HFF-Myc (cell line): ENCODE data around the gene TPSB2.

ENCODE experiments used
- DNase-seq: peaks from one replicate; pipeline ENCODE4 v3.0.0-alpha.2; 2011; ENCODE audit warnings: low read depth; ENCODE audit errors: extremely low read depth
- H3K4me3 ChIP-seq: replicated peaks from 2 replicates; pipeline ENCODE4 v1.5.1; 2011; ENCODE audit warnings: low read depth, mild to moderate bottlenecking, control low read depth, low read length
- TF ChIP-seq, protein P1 (sequence below): IDR thresholded peaks from 2 replicates; pipeline ENCODE4 v1.5.1; 2012; ENCODE audit warnings: mild to moderate bottlenecking, low read depth, low read length, control low read depth; ENCODE audit errors: missing control alignments

Gene TPSB2

DNA sequence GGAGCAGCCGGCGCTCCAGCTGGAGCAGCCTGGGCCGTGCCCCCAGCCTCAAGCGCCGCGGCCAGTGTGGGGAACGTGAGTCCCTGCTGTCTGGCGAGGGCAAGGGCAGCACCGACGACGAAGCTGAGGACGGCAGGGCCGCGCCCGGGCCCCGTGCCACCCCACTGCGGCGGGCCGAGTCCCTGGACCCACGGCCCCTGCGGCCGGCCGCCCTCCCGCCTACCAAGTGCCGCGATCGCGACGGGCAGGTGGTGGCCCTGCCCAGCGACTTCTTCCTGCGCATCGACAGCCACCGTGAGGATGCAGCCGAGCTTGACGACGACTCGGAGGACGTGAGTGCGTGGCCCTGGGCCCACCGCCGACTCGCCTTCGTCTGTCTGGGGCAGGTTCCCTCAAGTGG, 20.9 kb downstream of the TPSB2 start:
- DNase-seq, result no peak
- no peak overlapping the region for H3K4me3 ChIP-seq
- TF ChIP-seq, protein P1, sequence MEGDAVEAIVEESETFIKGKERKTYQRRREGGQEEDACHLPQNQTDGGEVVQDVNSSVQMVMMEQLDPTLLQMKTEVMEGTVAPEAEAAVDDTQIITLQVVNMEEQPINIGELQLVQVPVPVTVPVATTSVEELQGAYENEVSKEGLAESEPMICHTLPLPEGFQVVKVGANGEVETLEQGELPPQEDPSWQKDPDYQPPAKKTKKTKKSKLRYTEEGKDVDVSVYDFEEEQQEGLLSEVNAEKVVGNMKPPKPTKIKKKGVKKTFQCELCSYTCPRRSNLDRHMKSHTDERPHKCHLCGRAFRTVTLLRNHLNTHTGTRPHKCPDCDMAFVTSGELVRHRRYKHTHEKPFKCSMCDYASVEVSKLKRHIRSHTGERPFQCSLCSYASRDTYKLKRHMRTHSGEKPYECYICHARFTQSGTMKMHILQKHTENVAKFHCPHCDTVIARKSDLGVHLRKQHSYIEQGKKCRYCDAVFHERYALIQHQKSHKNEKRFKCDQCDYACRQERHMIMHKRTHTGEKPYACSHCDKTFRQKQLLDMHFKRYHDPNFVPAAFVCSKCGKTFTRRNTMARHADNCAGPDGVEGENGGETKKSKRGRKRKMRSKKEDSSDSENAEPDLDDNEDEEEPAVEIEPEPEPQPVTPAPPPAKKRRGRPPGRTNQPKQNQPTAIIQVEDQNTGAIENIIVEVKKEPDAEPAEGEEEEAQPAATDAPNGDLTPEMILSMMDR, result no peak

DNA sequence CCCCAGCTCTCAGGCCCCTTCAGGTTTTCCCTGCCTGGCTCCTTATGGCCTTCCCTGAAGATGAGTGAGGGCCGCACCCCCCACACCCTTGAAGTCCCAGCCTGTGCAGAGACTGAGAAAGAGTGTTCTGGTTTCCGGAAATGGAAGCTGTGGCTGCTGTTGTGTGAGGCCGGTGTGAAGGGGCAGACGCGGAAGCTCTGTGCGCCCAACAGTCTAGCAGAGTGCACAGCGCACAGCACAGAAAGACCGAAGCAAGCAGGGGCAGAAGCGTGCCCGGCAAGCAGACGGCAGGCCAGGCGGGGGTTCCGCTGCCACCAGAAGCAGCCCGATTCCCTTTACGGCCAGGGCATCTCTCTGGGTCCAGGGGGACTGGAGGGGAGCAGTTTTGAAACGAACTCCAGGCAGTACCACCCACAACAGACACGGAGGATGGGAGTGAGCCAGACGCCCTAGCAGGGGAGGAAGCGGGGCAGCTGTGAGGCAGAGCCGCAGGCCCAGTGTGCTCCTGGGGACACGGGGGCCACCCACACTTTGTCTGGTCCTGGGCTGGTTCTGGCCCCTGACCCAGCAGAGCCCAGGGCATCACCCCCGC, 21.6 kb downstream of the TPSB2 start:
- H3K4me3 ChIP-seq, result no peak overlapping the region
- DNase-seq, result no peak
- TF ChIP-seq, protein P1, result no peak

DNA sequence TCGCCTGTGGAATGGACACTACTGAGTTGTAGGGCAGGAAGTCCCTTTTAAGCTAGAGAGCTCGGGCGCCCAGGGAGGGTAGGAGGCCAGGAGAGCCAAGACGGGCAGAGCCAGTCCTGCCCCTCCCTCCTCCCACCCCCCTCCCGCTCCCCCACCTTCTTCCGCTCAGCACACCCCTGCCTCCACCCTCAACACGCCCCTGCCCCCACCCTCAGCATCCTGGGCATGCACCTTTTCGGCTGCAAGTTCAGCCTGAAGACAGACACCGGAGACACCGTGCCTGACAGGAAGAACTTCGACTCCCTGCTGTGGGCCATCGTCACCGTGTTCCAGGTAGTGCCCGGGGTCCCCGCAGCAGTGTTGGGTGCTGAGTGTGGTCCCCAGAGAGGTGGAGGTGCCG, 23.2 kb downstream of the TPSB2 start:
- TF ChIP-seq, protein P1, result no peak
- no peak overlapping the region for H3K4me3 ChIP-seq
- no peak for DNase-seq

DNA sequence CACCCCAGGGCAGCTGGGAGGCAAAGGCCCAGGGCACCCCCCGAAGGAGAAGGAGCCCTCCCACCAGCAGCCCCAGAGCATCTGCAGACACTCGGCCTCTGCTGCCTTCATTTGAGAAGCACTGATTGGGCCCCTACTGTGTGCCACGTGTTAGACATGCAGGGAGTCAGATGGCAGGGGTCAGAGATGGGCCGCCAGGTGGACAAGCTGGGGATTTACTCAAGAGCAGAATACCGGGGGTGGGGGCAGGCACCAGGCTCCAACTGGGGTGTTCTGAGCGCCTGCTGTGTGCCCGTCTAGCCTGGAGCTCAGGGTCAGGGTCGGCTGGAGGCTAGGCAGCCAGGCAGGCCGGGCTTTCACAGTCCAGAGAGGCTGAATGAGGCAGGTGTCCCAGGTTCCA, 23.7 kb downstream of the TPSB2 start:
- TF ChIP-seq, protein P1, result no peak
- no peak for DNase-seq
- no peak overlapping the region for H3K4me3 ChIP-seq

DNA sequence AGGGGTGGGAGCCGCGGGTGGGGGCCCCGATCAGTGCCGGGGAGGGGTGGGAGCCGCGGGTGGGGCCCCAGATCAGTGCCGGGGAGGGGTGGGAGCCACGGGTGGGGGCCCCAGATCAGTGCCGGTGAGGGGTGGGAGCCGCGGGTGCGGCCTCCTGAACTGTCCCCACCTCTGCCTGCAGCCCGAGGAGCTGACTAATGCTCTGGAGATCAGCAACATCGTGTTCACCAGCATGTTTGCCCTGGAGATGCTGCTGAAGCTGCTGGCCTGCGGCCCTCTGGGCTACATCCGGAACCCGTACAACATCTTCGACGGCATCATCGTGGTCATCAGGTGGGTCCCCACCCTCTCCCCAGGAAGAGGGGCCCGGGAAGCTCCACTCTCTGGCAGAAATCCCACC, 25.1 kb downstream of the TPSB2 start:
- TF ChIP-seq, protein P1, result no peak
- no peak for DNase-seq

DNA sequence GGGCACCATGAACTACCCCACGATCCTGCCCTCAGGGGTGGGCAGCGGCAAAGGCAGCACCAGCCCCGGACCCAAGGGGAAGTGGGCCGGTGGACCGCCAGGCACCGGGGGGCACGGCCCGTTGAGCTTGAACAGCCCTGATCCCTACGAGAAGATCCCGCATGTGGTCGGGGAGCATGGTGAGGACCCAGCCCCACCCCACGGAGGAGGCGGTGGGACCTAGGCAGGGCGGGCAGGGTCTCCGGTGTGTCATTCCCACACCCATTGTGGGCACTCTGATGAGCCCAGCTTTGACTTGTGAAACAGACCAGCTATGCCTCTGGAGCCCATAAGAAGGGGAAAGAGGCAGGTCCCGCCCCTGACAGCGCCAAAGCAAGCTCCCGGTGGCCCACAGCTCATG, 27.7 kb downstream of the TPSB2 start:
- TF ChIP-seq, protein P1, result no peak
- DNase-seq, result no peak
- no peak overlapping the region for H3K4me3 ChIP-seq

More for the DNA sequence above, 25.1 kb downstream of the TPSB2 start:
- H3K4me3 ChIP-seq, result no peak overlapping the region

DNA sequence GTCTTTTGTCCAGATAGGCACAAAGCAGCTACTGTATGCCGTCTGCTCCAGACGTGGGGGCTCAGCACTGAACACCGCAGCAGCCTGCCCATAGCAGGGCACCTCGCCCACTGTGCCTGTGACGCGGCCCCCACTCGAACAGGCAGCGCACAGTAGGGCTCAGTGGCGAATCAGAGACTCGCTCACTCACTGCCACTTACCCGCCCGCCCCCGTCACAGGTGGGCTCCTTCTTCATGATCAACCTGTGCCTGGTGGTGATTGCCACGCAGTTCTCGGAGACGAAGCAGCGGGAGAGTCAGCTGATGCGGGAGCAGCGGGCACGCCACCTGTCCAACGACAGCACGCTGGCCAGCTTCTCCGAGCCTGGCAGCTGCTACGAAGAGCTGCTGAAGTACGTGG, 28.5 kb downstream of the TPSB2 start:
- no peak for DNase-seq
- TF ChIP-seq, protein P1, result no peak
- H3K4me3 ChIP-seq, result no peak overlapping the region
